Skin of body (tissue), 2 donors: ENCODE data around the gene RAD54L. TPM values are rescaled to one million over a fixed set of nuclear protein-coding genes. Genes with fewer than 3 reads are reported as not detected.
"Not testable (repeated sequence)": the region's sequence is repeated elsewhere in the genome, so short reads cannot be mapped to it uniquely, and the experiment has no call there.

Experiments
- DNase-seq: peaks from one replicate; lab custom pipeline; 2025; lab: John Stamatoyannopoulos, UW
- total RNA-seq: library from RNA; depleted of rRNA; stranded (reverse); fragments of >200 nt; gene quantifications from one replicate; pipeline ENCODE4 v1.2.3, GENCODE V29; 2014

The RAD54L gene
- total RNA-seq, 1 donor from 2014 or later = 4.6 TPM

DNA sequence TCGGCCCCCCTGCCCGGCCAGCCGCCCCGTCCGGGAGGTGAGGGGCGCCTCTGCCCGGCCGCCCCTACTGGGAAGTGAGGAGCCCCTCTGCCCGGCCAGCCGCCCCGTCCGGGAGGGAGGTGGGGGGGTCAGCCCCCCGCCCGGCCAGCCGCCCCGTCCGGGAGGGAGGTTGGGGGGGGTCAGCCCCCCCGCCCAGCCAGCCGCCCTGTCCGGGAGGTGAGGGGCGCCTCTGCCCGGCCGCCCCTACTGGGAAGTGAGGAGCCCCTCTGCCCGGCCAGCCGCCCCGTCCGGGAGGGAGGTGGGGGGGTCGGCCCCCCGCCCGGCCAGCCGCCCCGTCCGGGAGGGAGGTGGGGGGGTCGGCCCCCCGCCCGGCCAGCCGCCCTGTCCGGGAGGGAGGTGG is 5.8 kb upstream of the RAD54L start:
- not testable (repeated sequence) for DNase-seq

DNA sequence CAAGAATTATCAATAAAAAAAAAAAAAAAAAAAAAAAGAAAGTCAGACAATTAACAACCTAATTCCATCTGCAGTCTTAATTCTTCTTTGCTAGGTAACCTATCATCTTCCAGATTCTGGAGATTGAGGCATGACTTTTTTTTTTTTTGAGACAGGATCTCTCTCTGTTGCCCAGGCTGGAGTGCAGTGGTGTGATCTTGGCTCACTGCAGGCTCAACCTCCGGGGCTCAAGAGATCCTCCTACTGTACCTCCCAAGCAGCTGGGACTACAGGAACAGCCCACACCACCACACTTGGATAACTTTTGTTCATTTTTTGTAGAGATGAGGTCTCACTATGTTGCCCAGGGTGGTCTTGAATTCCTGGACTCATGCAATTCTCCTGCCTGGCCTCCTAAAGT is 4.6 kb upstream of the RAD54L start:
- no peak for DNase-seq

DNA sequence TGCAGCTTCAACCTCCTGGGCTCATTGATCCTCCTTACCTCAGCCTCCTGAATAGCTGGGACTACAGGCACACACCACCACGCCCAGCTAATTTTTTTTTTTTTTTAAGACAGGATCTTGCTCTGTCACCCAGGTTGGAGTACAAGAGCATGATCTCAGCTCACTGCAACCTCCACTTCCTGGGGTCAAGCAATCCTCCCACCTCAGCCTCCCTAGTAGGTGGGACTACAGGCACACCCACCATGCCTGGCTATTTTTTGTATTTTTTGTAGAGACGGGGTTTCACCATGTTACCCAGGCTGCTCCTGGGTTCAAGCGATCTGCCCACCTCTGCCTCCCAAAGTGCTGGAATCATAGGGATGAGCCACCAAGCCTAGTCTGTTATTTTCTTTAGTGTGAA is 3.7 kb upstream of the RAD54L start:
- not testable (repeated sequence) for DNase-seq

DNA sequence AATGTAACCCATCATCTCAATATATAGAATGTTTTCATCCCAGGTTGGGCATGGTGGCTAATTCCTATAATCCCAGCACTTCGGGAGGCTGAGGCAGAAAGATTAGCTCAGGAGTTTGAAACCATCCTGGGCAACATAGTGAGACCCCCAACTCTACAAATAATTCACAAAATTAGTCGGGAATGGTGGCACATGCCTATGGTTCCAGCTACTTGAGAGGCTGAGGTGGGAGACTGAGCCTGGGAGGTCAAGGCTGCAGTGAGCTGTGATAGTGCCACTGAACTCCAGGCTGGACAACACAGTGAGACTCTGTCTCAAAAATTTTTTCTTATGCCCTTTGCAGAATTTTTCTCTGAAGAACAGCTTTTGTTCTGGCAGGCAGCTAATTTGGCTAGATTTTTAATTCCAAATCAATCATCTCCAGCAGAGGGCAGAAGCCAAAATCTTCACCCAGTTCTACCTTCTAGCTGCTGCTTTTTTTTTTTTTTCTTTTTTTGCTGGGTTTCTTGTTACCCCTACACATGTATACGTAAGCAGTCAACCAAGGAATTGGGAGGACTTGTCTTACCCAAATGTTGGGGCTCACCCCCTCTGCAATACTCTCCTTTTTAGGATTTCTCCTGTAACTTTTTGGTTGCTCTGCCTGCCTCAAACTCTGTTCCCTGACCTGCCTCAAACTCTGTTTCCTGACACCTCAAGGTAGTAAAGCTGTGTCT is 2.7 kb upstream of the RAD54L start:
- no peak for DNase-seq

DNA sequence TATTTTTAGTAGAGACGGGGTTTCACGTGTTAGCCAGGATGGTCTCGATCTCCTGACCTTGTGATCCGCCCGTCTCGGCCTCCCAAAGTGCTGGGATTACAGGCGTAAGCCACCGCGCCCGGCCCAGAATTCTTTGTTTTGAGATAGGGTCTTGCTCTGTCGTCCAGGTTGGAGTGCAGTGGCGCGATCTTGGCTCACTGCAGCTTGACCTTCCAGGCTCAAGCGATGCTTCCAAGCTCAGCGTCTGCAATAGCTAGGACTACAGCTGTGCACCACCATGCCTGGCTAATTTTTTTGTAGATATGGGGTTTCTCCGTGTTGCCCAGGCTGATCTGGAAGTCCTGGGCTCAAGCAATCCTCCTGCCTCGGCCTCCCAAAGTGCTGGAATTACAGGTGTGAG is 1.4 kb upstream of the RAD54L start:
- DNase-seq = not testable (repeated sequence)

DNA sequence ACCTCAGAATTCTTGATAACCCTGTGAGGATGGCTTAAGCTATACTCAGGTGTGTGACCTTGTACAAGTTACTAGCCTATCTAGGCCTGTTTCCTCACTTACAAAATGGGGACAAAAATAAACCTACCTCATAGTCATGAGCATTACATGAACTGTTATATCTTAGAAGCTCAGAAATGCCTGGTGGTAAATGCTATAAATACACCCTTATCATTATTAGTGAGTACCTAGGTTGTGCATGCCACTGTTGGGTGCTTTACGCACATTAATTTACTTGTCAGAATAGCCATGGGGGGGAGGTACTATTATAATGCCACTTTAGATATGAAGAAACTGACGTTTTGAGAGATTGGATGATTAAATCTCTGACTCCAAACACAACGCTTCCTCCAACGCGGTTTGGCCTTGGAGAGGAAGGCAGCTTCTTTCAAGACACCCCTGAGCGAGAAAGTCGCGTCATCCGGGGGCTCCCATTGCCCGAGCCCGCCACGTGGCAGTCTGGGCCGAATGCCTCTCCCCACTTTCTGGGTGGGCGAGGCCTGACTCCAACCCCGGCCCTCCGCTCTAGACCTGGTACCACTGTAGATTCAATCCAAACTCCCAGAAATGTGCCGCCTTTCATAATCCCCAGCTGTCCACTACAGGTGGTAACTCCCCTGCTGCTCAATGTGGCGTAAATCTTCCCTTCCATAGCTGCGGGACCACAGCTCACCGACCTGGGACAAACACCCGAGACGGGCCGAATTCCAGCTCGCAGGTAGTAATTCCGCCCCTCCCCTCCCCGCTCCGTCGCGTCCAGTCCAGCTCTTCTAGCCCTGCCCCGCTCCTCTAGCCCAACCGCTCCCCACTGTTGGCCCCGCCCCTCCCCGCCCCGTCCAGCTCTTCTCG is 771 bp upstream of the RAD54L start:
- peak; percentile 46 for DNase-seq

DNA sequence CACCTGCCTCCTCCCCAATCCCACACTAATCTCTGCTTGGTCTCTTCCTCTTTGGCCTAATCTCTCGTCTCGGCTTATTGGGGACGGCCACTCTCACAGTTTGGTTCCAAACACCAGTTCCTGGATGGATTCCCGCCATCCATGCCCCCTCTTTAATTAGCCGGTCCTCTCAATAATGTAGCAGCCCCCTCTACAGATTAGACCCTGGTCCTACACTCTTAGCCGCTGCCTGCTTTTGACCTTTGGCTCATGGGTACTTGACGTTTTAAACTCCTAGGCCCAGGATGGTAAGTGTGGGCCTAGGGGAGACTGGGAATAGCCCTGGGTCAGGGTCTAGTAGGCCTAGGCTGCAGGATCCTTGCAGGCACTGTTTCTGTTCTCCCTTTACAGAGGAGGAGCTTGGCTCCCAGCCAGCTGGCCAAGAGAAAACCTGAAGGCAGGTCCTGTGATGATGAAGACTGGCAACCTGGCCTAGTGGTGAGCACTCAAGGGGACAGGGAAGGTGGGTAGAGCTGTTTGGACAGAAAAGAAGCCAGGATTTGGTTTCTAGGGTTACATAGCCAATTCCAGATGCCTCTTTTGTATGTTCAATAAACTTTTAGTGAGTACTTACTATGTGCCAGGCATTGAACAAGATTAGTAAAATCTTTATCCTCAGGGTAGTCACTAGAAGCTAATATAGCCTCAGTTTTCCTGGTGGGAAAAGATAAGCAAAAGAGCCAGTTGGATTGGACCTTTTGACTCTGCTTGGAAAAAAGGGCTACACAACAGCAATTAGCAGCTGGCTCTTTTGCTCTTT is 758 bp downstream of the RAD54L start:
- DNase-seq = no peak

DNA sequence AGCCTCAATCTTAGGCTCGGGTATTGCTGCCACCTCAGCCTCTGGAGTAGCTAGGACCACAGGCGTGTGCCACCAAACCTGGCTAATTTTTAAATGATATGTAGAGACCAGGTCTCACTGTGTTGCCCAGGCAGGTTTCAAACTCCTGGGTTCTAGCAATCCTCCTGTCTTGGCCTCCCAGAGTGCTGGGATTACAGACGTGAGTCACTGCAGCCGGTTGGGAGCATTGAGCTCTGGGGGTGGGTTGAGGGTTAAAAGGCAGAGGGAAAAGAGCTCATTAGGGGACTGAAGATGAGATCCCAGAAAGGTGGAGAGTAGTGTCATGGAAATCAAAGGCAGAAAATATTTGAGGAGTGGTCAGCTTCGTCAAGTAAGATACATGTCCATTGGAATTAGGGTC is 7.1 kb downstream of the RAD54L start:
- no peak for DNase-seq

DNA sequence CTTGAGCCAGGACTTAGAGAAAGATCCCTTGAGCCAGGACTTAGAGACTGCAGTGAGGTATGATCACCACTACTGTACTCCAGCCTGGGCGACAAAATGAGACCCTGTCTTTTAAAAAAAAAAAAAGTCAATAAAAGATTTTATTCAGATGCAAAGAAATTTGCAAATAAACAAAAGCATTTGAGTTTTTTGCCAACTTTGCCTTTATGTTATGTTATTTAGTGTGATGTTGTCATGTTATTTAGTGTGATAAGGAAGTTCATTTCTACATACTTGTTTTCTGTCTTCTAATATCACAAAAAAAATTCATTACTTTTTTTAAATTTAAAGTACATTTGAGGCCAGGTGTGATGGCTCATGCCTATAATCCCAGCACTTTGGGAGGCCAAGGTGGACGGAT is 9.0 kb downstream of the RAD54L start:
- DNase-seq = no peak

DNA sequence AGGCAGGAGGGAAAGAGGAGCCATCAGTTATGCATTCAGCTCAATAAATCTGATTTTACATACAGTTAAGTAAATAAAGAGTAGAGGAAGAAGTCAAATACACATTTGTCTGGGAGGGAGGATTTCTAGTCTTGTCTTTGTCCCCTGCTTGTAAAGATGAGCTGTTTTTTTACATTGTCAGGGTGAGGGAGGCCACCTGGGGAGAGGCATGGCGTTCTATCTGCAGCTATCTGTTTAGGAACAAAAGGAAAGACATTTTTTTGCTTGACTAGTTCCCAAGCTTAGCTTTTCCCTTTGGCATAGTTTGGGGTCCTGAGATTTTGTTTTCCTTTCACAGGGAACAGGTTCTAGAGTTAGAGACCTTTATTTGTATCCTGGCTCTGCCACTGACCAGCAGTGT is 14.9 kb downstream of the RAD54L start:
- DNase-seq = no peak

DNA sequence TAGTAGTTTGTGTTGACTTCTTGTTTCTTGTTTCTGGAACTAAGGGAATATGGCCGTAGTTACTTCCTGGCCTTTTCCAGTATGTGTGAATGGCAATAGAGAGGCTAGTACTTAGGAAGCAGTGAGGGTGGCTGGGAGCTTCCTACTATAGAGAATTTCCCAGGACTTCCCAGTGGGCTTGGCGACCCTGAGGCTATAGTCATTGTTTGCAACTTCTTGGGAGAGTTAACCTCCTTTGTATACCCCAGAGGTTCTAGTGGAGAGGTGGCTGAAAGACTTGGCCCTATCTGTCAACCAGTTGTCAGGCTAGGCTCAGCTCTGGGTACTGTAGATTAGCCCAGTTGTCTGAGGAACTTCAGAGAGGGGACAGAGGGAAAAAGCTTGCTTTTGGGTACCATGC is 15.6 kb downstream of the RAD54L start:
- DNase-seq = no peak

DNA sequence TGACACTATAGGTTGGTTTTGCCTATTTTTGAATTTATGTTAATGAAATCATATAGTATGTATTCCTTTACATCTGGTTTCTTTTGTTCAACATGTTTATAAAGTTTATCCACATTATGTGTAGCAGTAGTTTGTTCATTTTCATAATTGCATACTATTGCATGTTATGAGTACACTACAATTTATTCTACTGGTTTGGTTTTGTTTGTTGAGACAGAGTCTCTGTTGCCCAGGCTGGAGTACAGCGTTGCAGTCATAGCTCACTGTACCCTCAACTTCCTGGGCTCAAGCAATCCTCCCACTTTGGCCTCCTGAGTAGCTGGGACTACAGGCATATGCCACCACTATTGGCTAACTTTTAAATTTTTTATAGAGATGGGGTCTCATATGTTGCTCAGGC is 21.0 kb downstream of the RAD54L start:
- no peak for DNase-seq

DNA sequence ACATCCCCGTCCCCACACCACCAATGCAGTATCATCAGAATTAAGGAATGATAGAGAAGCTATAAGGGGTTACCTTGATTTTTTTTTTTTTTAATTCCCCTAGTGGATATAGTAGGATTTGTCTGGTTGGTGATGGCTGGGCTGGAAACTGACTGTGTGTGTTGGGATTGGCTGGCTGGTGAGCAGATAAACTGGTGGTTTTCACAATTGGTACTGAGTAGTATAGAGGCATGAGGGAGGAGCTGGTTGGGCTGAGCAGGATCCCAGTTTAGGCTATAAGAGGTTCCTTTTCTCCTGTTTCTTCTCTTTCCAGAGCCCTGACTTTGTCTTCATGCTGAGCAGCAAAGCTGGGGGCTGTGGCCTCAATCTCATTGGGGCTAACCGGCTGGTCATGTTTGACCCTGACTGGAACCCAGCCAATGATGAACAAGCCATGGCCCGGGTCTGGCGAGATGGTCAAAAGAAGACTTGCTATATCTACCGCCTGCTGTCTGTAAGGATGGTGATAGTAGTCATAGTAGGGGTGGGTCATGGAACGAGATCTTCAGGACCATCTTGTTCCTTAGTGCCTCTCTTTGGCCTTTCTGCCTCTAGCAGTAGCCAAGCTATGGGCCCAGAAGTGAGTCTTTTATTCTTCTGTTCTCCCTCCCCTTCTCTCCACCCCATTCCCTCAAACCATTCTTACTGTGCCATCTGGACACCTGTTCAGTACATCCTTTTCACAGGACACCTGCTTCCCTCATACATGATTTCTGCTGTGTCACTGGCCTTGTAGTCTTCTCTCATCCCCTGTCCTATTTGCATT is 26.9 kb downstream of the RAD54L start:
- DNase-seq = no peak

DNA sequence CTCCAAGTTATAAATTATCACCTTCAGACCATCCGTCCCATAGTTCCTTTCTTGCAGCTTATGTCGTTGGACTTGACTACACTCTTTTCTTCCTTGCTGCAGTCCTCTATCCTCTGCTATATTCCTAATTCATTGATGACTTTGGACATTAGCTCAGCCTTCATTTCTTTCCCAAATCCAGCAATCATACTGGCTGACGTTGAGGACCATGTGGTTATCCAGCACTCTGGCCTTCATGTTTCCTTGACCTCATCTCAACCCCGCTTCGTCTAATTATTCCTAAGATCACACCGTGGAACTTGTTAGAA is 27.4 kb downstream of the RAD54L start:
- no peak for DNase-seq

DNA sequence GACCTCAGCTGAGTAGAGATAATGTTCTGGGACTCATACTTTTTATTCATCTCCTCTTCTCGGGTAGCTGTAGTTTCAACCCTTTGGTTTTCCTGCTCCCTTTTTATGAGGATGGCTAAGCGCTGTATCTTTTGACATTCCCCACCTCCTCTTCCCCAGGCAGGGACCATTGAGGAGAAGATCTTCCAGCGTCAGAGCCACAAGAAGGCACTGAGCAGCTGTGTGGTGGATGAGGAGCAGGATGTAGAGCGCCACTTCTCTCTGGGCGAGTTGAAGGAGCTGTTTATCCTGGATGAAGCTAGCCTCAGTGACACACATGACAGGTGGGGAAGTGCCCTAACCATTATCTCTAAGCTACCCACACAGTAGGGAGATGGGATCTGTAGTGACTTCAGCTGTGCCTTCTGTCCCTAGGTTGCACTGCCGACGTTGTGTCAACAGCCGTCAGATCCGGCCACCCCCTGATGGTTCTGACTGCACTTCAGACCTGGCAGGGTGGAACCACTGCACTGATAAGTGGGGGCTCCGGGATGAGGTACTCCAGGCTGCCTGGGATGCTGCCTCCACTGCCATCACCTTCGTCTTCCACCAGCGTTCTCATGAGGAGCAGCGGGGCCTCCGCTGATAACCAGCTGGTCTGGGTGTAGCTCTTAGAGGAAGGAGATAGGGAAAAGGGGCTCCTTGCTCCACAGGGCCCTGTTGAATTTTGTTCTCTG is 30.3 kb downstream of the RAD54L start:
- DNase-seq = no peak

DNA sequence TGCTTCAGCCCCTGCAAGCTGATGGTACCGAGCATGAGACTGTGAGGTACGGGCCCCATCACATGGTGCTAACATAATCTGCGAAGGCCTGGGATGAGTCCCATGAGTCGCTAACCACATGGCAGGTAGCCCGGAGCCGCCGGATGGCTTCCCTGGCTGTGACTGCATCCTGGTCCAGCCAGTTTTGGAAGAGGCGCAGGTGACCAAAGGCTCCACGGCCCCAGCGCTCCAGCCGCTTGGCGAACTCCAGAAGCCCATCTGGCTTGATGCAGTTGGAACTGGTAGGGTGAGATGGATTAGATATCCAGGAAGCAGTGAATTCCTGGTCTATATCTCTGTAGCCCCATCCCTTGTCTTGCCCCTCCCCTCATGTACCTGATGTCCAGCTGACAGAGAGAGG is 31.2 kb downstream of the RAD54L start:
- no peak for DNase-seq

DNA sequence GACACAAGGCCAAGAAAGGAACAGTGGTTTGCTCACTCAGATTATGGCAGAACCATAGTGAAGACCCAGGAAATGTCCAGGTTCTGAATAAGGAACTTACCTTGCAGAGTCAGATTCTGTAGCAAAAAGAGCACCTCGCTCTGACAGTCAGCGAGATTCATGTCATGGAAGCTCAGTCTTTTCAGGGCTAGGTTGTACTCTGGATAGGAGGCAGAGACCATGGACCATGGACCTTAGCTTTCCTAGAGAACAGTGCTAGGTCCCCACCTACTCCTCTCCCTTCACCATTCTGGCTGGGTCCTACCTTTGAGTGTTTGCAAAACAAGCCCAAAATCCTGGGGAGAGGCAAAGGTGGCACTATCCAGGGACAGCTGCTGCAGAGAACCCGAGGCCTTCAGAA is 32.5 kb downstream of the RAD54L start:
- no peak for DNase-seq

DNA sequence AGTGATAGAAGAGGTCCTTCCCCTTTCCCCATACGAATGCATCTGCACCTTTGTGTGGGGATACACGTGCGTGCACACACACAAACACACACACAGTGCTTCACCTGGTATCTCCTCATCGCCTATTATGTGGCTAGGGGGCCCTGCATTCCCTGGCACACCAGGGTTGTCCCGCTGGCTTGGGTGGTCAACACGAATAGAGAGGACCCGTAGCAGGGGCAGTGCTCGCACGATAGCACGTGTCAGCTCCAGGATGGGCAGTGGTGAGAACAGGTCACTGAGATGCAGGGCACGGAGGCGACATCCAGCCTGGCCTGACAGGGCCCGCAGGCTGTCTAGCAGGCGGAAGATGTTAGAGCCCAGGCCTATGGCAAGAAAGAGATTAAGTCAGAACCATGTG is 33.5 kb downstream of the RAD54L start:
- no peak for DNase-seq

DNA sequence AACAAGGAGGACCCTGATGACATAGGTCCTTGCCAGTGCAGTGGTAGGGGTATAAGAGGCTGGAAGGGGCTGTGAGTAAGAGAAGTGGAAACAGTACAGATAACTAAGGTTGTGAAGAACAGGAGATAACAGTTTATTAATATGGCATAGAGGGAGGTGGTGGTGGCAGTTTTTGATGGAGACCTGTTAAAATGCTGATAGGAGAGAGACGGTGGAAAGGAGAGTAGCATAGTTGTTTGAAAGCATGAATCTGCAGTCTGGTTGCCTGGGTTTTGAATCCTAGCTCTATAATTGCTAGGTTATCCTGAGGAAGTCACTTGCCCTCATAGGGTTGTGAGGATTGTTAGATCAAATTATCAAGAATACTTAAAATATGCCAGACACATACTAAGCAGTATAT is 36.5 kb downstream of the RAD54L start:
- no peak for DNase-seq
